AG10803 (cell line): Measurements from ENCODE around the gene NF2.

Experiments
- DNase-seq: peaks from one replicate; pipeline ENCODE4 v3.0.0; 2010; ENCODE audit warnings: low read depth
- H3K4me3 ChIP-seq: 2 replicates; pipeline ENCODE4 v1.5.1; 2011; ENCODE audit warnings: mild to moderate bottlenecking, low read length, control low read depth
- CTCF ChIP-seq: conservative IDR thresholded peaks from 2 replicates; pipeline ENCODE4 v1.5.1; 2011; ENCODE audit warnings: mild to moderate bottlenecking, low read length, control low read depth, inconsistent platforms

NF2 gene

GRCh38 chr22:29689206-29689879 is 85.9 kb downstream of the NF2 start:
- DNase-seq = no peak
- TF ChIP-seq CTCF = no peak
- no peak overlapping the region for H3K4me3 ChIP-seq

GRCh38 chr22:29689880-29690213 is 86.4 kb downstream of the NF2 start:
- TF ChIP-seq CTCF = peak; percentile 73
- H3K4me3 ChIP-seq = no peak overlapping the region
- DNase-seq = peak; percentile 47

GRCh38 chr22:29690476-29690875 is 87.0 kb downstream of the NF2 start:
- DNase-seq = peak; percentile 56
- no peak overlapping the region for H3K4me3 ChIP-seq
- TF ChIP-seq CTCF = no peak

GRCh38 chr22:29691636-29692326 is 88.3 kb downstream of the NF2 start:
- no peak for TF ChIP-seq CTCF
- DNase-seq = no peak
- no peak overlapping the region for H3K4me3 ChIP-seq

GRCh38 chr22:29692327-29692640 is 88.9 kb downstream of the NF2 start:
- DNase-seq = no peak
- TF ChIP-seq CTCF = no peak
- H3K4me3 ChIP-seq = no peak overlapping the region

- no peak for DNase-seq
- no peak for TF ChIP-seq CTCF
- no peak overlapping the region for H3K4me3 ChIP-seq
Observed at GRCh38 chr22:29693161-29693560, 89.7 kb downstream of the NF2 start.

- TF ChIP-seq CTCF = no peak
- no peak overlapping the region for H3K4me3 ChIP-seq
- DNase-seq = no peak
Observed at GRCh38 chr22:29693671-29694070, 90.2 kb downstream of the NF2 start.
